Mesendoderm (in vitro differentiated cells): ENCODE measurements around the gene GSG1L.
A peak's percentile ranks its signal among the peaks of the same experiment; 100 is the strongest.

Experiments used
- DNase-seq: peaks from one replicate; pipeline ENCODE4 v3.0.0; 2013
- H2AK5ac ChIP-seq: 2 replicates; pipeline ENCODE4 v1.6.1; 2013; ENCODE audit warnings: low read length, inconsistent platforms
- H2BK120ac ChIP-seq: 2 replicates; pipeline ENCODE4 v1.6.1; 2013; ENCODE audit warnings: low read depth, mild to moderate bottlenecking, low read length, moderate library complexity, mixed read lengths
- H2BK15ac ChIP-seq: replicated peaks from 2 replicates; pipeline ENCODE4 v1.6.1; 2013; ENCODE audit warnings: low read depth, mild to moderate bottlenecking, moderate library complexity
- H2BK5ac ChIP-seq: 2 replicates; pipeline ENCODE4 v1.6.1; 2013; ENCODE audit warnings: low read length, inconsistent platforms
- H3K18ac ChIP-seq: 2 replicates; pipeline ENCODE4 v1.6.1; 2013; ENCODE audit warnings: mild to moderate bottlenecking, low read length, mixed read lengths
- H3K23ac ChIP-seq: one replicate; pipeline ENCODE4 v1.6.1; 2013; ENCODE audit warnings: low read length
- H3K27ac ChIP-seq: 2 replicates; pipeline ENCODE4 v1.5.1; 2013; ENCODE audit warnings: low read depth, mild to moderate bottlenecking, inconsistent platforms, low read length, moderate library complexity
- H3K27me3 ChIP-seq: 2 replicates; pipeline ENCODE4 v1.6.1; 2013; ENCODE audit warnings: low read length, control low read depth, mild to moderate bottlenecking, inconsistent platforms; ENCODE audit not compliant: insufficient read depth, poor library complexity
- H3K36me3 ChIP-seq: 2 replicates; pipeline ENCODE4 v1.6.1; 2013; ENCODE audit warnings: low read length, inconsistent platforms; ENCODE audit not compliant: control insufficient read depth, insufficient read depth
- H3K4ac ChIP-seq: one replicate; pipeline ENCODE4 v1.6.1; 2013; ENCODE audit warnings: low read depth, mild to moderate bottlenecking, low read length, moderate library complexity
- H3K4me1 ChIP-seq: 2 replicates; pipeline ENCODE4 v1.6.1; 2013; ENCODE audit warnings: low read depth, low read length, inconsistent platforms; ENCODE audit not compliant: control insufficient read depth
- H3K4me2 ChIP-seq: 2 replicates; pipeline ENCODE4 v1.6.1; 2013; ENCODE audit warnings: low read length
- H3K4me3 ChIP-seq: 2 replicates; pipeline ENCODE4 v1.5.1; 2013; ENCODE audit warnings: mild to moderate bottlenecking, low read length
- H3K56ac ChIP-seq: one replicate; pipeline ENCODE4 v1.6.1; 2013; ENCODE audit warnings: low read length
- H3K79me1 ChIP-seq: 2 replicates; pipeline ENCODE4 v1.6.1; 2013; ENCODE audit warnings: low read length, inconsistent platforms
- H3K79me2 ChIP-seq: 2 replicates; pipeline ENCODE4 v1.6.1; 2013; ENCODE audit warnings: mild to moderate bottlenecking, low read length; ENCODE audit not compliant: control insufficient read depth, insufficient read depth
- H3K9ac ChIP-seq: 2 replicates; pipeline ENCODE4 v1.6.1; 2013; ENCODE audit warnings: low read length, inconsistent platforms
- H4K5ac ChIP-seq: one replicate; pipeline ENCODE4 v1.6.1; 2013; ENCODE audit warnings: low read length
- H4K8ac ChIP-seq: one replicate; pipeline ENCODE4 v1.6.1; 2013; ENCODE audit warnings: low read depth, mild to moderate bottlenecking, control low read depth, low read length, moderate library complexity
- WGBS: extraction: QIAGEN DNeasy Blood & Tissue Kit; methylation state at CpG from one replicate; pipeline ENCODE4 v1.1.7; 2013; ENCODE audit warnings: low lambda C conversion rate, missing lambda C conversion rate; ENCODE audit not compliant: insufficient coverage; ENCODE audit errors: extremely low coverage; 5-methylcytosine and 5-hydroxymethylcytosine counted together

The GSG1L gene

DNA sequence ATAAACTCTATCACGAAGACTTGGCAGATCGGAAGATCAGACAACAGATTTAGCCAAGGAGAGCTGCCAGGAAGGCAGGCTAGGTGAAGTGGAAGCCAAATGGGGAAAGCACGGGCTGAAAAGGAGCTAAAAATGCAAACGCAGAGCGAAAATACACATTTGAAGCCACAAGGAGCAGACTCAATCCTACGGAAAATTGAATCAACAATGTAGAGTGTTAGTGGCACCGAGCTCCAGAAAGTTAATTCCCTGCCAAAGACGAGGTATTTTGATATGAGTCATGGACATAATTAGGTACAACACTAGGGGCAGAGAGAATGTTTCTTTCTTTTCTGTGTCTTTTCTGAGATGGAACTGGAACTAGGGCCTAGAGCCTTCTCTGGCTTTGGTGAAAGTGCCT, 20.7 kb downstream of the GSG1L start:
- Histone ChIP-seq H3K9ac (no peak overlapping the region), H3K27ac (no peak overlapping the region), H2AK5ac (no peak overlapping the region), H4K5ac (no peak overlapping the region), H3K4ac (no peak overlapping the region), H3K18ac (no peak overlapping the region), H2BK120ac (no peak overlapping the region), H3K23ac (no peak overlapping the region), H3K4me1 (no peaks in the 10 kb centered on the region), H3K4me3 (no peak overlapping the region), H2BK15ac (no peak overlapping the region), H3K79me1 (no peaks in the 10 kb centered on the region), H3K36me3 (no peaks in the 10 kb centered on the region), H2BK5ac (no peak overlapping the region), H3K4me2 (no peak overlapping the region), H3K79me2 (no peaks in the 10 kb centered on the region), H4K8ac (no peak overlapping the region), H3K27me3 (no peaks in the 10 kb centered on the region), H3K56ac (no peak overlapping the region)
- DNase-seq, result no peak
- WGBS, result no CpG with 5 or more reads among the region's 8 CpGs

DNA sequence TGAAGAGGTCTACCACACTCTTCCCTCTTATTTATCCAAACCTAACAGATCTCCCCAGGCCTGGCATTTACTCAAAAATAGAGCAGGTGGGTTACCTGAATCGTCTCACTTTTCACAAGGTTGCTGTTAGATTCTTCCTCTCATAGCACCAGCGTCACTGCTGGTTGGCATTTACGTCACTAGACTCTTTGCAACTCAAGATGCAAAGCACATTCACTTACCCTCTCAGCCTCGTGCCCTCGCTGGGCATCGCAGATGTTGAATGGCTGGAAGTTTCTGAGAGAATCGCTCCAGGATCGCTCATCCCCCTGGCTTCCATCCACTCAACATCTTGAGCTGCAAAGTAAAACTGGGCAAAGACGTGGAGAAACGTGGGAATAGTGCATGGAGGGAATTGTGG, 21.9 kb downstream of the GSG1L start:
- Histone ChIP-seq H2BK5ac (no peak overlapping the region), H3K4me2 (no peak overlapping the region), H3K18ac (no peak overlapping the region), H4K5ac (no peak overlapping the region), H3K79me2 (no peaks in the 10 kb centered on the region), H3K4me3 (no peak overlapping the region), H3K27ac (no peak overlapping the region), H2BK120ac (no peak overlapping the region), H3K4ac (no peak overlapping the region), H3K23ac (no peak overlapping the region), H2BK15ac (no peak overlapping the region), H3K9ac (no peak overlapping the region), H2AK5ac (no peak overlapping the region), H3K27me3 (no peaks in the 10 kb centered on the region), H3K79me1 (no peaks in the 10 kb centered on the region), H3K56ac (no peak overlapping the region), H3K4me1 (no peaks in the 10 kb centered on the region), H4K8ac (no peak overlapping the region), H3K36me3 (no peaks in the 10 kb centered on the region)
- no CpG with 5 or more reads among the region's 10 CpGs for WGBS
- no peak for DNase-seq

DNA sequence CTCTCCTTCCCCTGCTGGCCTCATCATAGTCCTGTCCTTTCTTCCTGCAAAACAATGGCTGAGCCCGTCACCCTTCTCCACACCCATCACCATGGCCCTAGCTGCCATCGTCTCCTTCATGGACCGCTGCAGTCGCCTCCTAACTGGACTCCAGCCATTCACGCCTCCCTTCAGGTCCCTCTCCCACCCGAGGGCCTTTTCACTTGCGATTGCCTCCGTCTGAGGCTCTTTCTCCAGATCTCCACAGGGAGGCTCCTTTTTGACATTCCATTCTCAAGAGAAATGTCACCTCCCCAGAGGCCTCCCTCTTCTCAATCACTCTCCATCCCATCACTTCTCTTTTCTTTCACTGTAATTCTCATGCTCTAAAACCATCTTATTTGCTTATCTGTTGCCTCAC, 23.5 kb downstream of the GSG1L start:
- no peak overlapping the region for H2BK120ac ChIP-seq
- peak; percentile 33 for DNase-seq
- WGBS, result no CpG with 5 or more reads among the region's 8 CpGs

DNA sequence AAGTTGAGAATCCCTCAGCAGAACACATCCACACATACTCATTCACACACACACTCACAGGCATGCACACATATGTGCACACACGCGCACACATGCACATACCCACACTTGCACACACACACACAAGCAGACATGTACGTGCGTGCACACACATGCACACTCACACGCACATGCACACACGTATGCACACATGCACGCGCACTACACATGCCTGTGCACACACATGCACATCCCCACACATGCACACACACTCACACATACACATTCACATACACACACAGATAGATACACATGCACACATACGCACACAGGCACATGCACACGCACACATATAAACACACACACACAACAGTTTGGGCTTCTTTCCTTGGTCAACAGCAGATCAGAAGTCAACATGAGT, 24.0 kb downstream of the GSG1L start:
- no peaks in the 10 kb centered on the region for H3K27me3 ChIP-seq
- H3K27ac ChIP-seq, result no peak overlapping the region
- H3K56ac ChIP-seq, result no peak overlapping the region
- no peak overlapping the region for H4K8ac ChIP-seq
- H3K4me3 ChIP-seq, result no peak overlapping the region
- no peaks in the 10 kb centered on the region for H3K79me2 ChIP-seq
- H3K4ac ChIP-seq, result no peak overlapping the region
- no peak overlapping the region for H3K23ac ChIP-seq
- H3K9ac ChIP-seq, result no peak overlapping the region
- H2BK15ac ChIP-seq, result no peak overlapping the region
- no peak overlapping the region for H3K4me2 ChIP-seq
- H2BK120ac ChIP-seq, result no peak overlapping the region
- H4K5ac ChIP-seq, result no peak overlapping the region
- no peak overlapping the region for H2BK5ac ChIP-seq
- no peaks in the 10 kb centered on the region for H3K36me3 ChIP-seq
- no peaks in the 10 kb centered on the region for H3K79me1 ChIP-seq
- WGBS, result no CpG with 5 or more reads among the region's 10 CpGs
- DNase-seq, result no peak
- no peaks in the 10 kb centered on the region for H3K4me1 ChIP-seq
- no peak overlapping the region for H3K18ac ChIP-seq
- H2AK5ac ChIP-seq, result no peak overlapping the region

More for the DNA sequence above, 23.5 kb downstream of the GSG1L start:
- H3K27ac ChIP-seq, result no peak overlapping the region
- no peak overlapping the region for H2BK5ac ChIP-seq
- no peak overlapping the region for H3K4me2 ChIP-seq
- no peaks in the 10 kb centered on the region for H3K79me2 ChIP-seq
- no peaks in the 10 kb centered on the region for H3K79me1 ChIP-seq
- H3K56ac ChIP-seq, result no peak overlapping the region
- no peaks in the 10 kb centered on the region for H3K27me3 ChIP-seq
- no peak overlapping the region for H4K8ac ChIP-seq
- no peak overlapping the region for H2BK15ac ChIP-seq
- H4K5ac ChIP-seq, result no peak overlapping the region
- H3K18ac ChIP-seq, result no peak overlapping the region
- H2AK5ac ChIP-seq, result no peak overlapping the region
- no peak overlapping the region for H3K9ac ChIP-seq
- no peaks in the 10 kb centered on the region for H3K4me1 ChIP-seq
- H3K4me3 ChIP-seq, result no peak overlapping the region
- no peaks in the 10 kb centered on the region for H3K36me3 ChIP-seq
- H3K23ac ChIP-seq, result no peak overlapping the region
- no peak overlapping the region for H3K4ac ChIP-seq

DNA sequence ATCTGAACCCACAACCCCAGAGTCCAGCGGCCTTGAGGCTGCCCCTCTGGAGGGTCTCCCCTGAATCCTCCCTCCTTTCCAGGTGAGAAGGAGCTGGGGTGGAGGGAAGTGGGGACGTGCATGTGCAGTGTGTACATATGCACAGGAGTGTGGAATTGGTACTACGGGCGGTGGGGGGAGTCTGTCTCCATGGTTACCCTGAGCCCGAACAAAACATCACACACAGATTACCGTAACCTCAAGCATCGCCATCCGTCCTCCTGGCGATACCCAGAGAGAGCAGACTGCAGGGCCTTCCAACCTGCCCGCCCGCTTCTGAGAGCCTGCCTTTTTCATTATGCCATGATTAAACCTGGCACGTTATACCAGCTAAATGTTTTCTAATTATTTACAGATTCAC, 25.1 kb downstream of the GSG1L start:
- H3K4me3 ChIP-seq, result no peak overlapping the region
- H3K79me2 ChIP-seq, result no peaks in the 10 kb centered on the region
- no peak overlapping the region for H2BK120ac ChIP-seq
- no peak overlapping the region for H4K8ac ChIP-seq
- H2AK5ac ChIP-seq, result no peak overlapping the region
- no peak overlapping the region for H3K4me2 ChIP-seq
- H3K56ac ChIP-seq, result no peak overlapping the region
- WGBS, result no CpG with 5 or more reads among the region's 12 CpGs
- H3K18ac ChIP-seq, result no peak overlapping the region
- no peak overlapping the region for H2BK5ac ChIP-seq
- no peaks in the 10 kb centered on the region for H3K27me3 ChIP-seq
- no peak overlapping the region for H3K23ac ChIP-seq
- H3K36me3 ChIP-seq, result no peaks in the 10 kb centered on the region
- no peak overlapping the region for H4K5ac ChIP-seq
- no peak for DNase-seq
- no peak overlapping the region for H3K9ac ChIP-seq
- H3K27ac ChIP-seq, result no peak overlapping the region
- no peaks in the 10 kb centered on the region for H3K4me1 ChIP-seq
- no peak overlapping the region for H2BK15ac ChIP-seq
- no peaks in the 10 kb centered on the region for H3K79me1 ChIP-seq
- H3K4ac ChIP-seq, result no peak overlapping the region

DNA sequence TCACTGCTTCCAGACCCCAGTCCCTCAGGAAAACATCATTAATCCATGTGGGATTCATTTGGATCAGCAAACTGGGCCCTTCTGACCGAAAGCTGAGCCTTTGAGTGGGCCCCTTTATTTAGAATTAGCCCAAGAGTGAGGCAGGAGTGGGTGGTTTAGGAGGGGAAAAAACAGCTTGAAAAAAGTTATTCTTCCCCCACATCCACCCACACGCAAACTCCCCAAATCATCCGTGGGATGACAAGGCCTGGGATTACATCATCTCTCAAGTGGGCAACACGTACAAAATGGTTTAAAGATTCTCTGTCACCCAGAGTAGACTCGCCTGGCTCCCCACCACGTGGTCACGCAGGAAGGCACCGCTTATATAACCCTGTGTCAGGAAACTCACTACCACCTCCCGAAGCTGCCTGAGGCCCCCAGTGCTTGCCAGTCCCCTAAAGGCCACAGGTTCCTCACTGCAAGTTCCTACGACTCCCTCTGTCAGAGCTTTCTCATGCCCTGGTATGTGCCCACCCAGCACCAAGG, 27.6 kb downstream of the GSG1L start:
- Histone ChIP-seq H2BK5ac (no peak overlapping the region), H3K27me3 (no peaks in the 10 kb centered on the region), H3K4ac (no peak overlapping the region), H3K36me3 (no peaks in the 10 kb centered on the region), H2BK120ac (no peak overlapping the region), H3K18ac (no peak overlapping the region), H3K4me1 (no peaks in the 10 kb centered on the region), H3K79me1 (no peaks in the 10 kb centered on the region), H4K5ac (no peak overlapping the region), H3K56ac (no peak overlapping the region), H3K27ac (no peak overlapping the region), H3K79me2 (no peaks in the 10 kb centered on the region), H3K4me2 (no peak overlapping the region), H4K8ac (no peak overlapping the region), H3K9ac (no peak overlapping the region), H3K4me3 (no peak overlapping the region), H2BK15ac (no peak overlapping the region), H2AK5ac (no peak overlapping the region), H3K23ac (no peak overlapping the region)
- DNase-seq, result no peak
- no CpG with 5 or more reads among the region's 10 CpGs for WGBS
